ENCODE results near the gene SLC9A9. TPM values are rescaled to one million over a fixed set of nuclear protein-coding genes. Genes with fewer than 3 reads are reported as not detected.

The SLC9A9 gene
- polyA plus RNA-seq, 1 of the 3 experiments (the other 2 are of a cell fraction): 0.05 TPM

GRCh38 chr3:143548393-143548792, 299.9 kb downstream of the SLC9A9 start:
- DNase-seq: no peak
- no peaks in the 10 kb centered on the region for H3K79me2 ChIP-seq (ENCODE audit: insufficient read depth)
- no peak overlapping the region for H3K27ac ChIP-seq (ENCODE audit: low read depth in 2 of 2, low read length in 1 of 2)
- ChIA-PET POLR2A (no interaction called here), CTCF (no interaction called here)
- no peaks in the 10 kb centered on the region for H3F3A ChIP-seq (replicated peaks; ENCODE audit: insufficient read depth)
- H3K9me2 ChIP-seq: no peaks in the 10 kb centered on the region
- H3K36me3 ChIP-seq (replicated peaks in 1 of 2; ENCODE audit: control insufficient read depth in 1 of 2, insufficient read depth in 2 of 2, low read length in 1 of 2): no peaks in the 10 kb centered on the region
- 46% methylated on average over 3 of the region's 3 CpGs for WGBS (ENCODE audit: low lambda C conversion rate)
- no peak overlapping the region for H3K4me3 ChIP-seq (ENCODE audit: low read depth in 2 of 2, low read length in 1 of 2)
- H3K9me3 ChIP-seq: no peaks in the 10 kb centered on the region
- no peak overlapping the region for H2AFZ ChIP-seq (ENCODE audit: low read depth)
- H3K9ac ChIP-seq: no peak overlapping the region
- H3K27me3 ChIP-seq (ENCODE audit: insufficient read depth): no peaks in the 10 kb centered on the region
- no peaks in the 10 kb centered on the region for H3K4me1 ChIP-seq (ENCODE audit: control insufficient read depth in 1 of 2, insufficient read depth in 2 of 2, low read depth in 1 of 2, low read length in 1 of 2)
- H4K20me1 ChIP-seq (ENCODE audit: insufficient read depth): no peaks in the 10 kb centered on the region
- TF ChIP-seq TEAD4 (IDR thresholded peaks at IDR 0.05; ENCODE audit: borderline replicate concordance, insufficient read depth) (no peak), RCOR1 (IDR thresholded peaks at IDR 0.05; ENCODE audit: low read length) (no peak), SIN3A (IDR thresholded peaks at IDR 0.05; ENCODE audit: borderline replicate concordance, low read depth, low read length) (no peak), IRF3 (IDR thresholded peaks at IDR 0.05; ENCODE audit: low read depth, low read length) (no peak), RFX5 (IDR thresholded peaks at IDR 0.05; ENCODE audit: low read length) (no peak)
- H3K4me2 ChIP-seq: no peak overlapping the region

GRCh38 chr3:143538577-143538981, 309.7 kb downstream of the SLC9A9 start:
- CTCF ChIA-PET: no interaction called here
- DNase-seq: no peak
- H3K9ac ChIP-seq: no peak overlapping the region
- TF ChIP-seq, protein P1, sequence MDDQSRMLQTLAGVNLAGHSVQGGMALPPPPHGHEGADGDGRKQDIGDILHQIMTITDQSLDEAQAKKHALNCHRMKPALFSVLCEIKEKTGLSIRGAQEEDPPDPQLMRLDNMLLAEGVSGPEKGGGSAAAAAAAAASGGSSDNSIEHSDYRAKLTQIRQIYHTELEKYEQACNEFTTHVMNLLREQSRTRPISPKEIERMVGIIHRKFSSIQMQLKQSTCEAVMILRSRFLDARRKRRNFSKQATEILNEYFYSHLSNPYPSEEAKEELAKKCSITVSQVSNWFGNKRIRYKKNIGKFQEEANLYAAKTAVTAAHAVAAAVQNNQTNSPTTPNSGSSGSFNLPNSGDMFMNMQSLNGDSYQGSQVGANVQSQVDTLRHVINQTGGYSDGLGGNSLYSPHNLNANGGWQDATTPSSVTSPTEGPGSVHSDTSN (IDR thresholded peaks at IDR 0.05): no peak
- TF ChIP-seq USF2 (IDR thresholded peaks at IDR 0.05; ENCODE audit: borderline replicate concordance, low read depth, low read length) (no peak), NFIC (IDR thresholded peaks at IDR 0.05; ENCODE audit: borderline replicate concordance) (no peak), GABPA (IDR thresholded peaks at IDR 0.05; ENCODE audit: low read depth) (no peak), MXI1 (IDR thresholded peaks at IDR 0.05; ENCODE audit: low read depth, low read length) (no peak), EZH2phosphoT487 (IDR thresholded peaks at IDR 0.05; ENCODE audit: borderline replicate concordance, low read depth) (no peak), EP300 (IDR thresholded peaks at IDR 0.05; ENCODE audit: borderline replicate concordance in 1 of 2, low read depth in 1 of 2, low read length in 1 of 2) (no peak), RAD21 (IDR thresholded peaks at IDR 0.05; ENCODE audit: low read length) (no peak), TCF12 (IDR thresholded peaks at IDR 0.05) (no peak), SMC3 (IDR thresholded peaks at IDR 0.05; ENCODE audit: low read depth, low read length) (no peak), GATA2 (CRISPR knock-in tag; IDR thresholded peaks at IDR 0.05) (no peak), RFX5 (IDR thresholded peaks at IDR 0.05; ENCODE audit: low read length) (no peak), IRF3 (IDR thresholded peaks at IDR 0.05; ENCODE audit: low read depth, low read length) (no peak), CHD2 (IDR thresholded peaks at IDR 0.05; ENCODE audit: low read length, partially characterized antibody) (no peak)
- TF ChIP-seq, protein P2, sequence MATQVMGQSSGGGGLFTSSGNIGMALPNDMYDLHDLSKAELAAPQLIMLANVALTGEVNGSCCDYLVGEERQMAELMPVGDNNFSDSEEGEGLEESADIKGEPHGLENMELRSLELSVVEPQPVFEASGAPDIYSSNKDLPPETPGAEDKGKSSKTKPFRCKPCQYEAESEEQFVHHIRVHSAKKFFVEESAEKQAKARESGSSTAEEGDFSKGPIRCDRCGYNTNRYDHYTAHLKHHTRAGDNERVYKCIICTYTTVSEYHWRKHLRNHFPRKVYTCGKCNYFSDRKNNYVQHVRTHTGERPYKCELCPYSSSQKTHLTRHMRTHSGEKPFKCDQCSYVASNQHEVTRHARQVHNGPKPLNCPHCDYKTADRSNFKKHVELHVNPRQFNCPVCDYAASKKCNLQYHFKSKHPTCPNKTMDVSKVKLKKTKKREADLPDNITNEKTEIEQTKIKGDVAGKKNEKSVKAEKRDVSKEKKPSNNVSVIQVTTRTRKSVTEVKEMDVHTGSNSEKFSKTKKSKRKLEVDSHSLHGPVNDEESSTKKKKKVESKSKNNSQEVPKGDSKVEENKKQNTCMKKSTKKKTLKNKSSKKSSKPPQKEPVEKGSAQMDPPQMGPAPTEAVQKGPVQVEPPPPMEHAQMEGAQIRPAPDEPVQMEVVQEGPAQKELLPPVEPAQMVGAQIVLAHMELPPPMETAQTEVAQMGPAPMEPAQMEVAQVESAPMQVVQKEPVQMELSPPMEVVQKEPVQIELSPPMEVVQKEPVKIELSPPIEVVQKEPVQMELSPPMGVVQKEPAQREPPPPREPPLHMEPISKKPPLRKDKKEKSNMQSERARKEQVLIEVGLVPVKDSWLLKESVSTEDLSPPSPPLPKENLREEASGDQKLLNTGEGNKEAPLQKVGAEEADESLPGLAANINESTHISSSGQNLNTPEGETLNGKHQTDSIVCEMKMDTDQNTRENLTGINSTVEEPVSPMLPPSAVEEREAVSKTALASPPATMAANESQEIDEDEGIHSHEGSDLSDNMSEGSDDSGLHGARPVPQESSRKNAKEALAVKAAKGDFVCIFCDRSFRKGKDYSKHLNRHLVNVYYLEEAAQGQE (IDR thresholded peaks at IDR 0.05; ENCODE audit: low read depth, low read length): no peak

More at GRCh38 chr3:143538577-143538981, 309.7 kb downstream of the SLC9A9 start:
- Histone ChIP-seq H3K79me2 (ENCODE audit: insufficient read depth) (no peaks in the 10 kb centered on the region), H3K4me3 (ENCODE audit: low read depth in 2 of 2, low read length in 1 of 2) (no peak overlapping the region), H3K9me3 (no peaks in the 10 kb centered on the region), H3K36me3 (replicated peaks in 1 of 2; ENCODE audit: control insufficient read depth in 1 of 2, insufficient read depth in 2 of 2, low read length in 1 of 2) (no peaks in the 10 kb centered on the region), H3K9me2 (no peaks in the 10 kb centered on the region), H3K4me1 (ENCODE audit: control insufficient read depth in 1 of 2, insufficient read depth in 2 of 2, low read depth in 1 of 2, low read length in 1 of 2) (peaks cover 0 to 2% of the 10 kb centered on the region in 2 experiments; a peak in 1 of 4 replicates), H2AFZ (ENCODE audit: low read depth) (no peak overlapping the region), H3K4me2 (no peak overlapping the region), H3F3A (replicated peaks; ENCODE audit: insufficient read depth) (no peaks in the 10 kb centered on the region), H3K27me3 (ENCODE audit: insufficient read depth) (no peaks in the 10 kb centered on the region; the same call in 1 of the 2 replicates), H3K27ac (ENCODE audit: low read depth in 2 of 2, low read length in 1 of 2) (no peak overlapping the region), H4K20me1 (ENCODE audit: insufficient read depth) (no peaks in the 10 kb centered on the region)
- POLR2A ChIA-PET: no interaction called here
- WGBS (ENCODE audit: low lambda C conversion rate): 0% methylated on average over 2 of the region's 2 CpGs

Data from SK-N-SH (cell line).